ENCODE data around the gene PBX3. TPM values are rescaled to one million over a fixed set of nuclear protein-coding genes. Genes with fewer than 3 reads are reported as not detected.

PBX3 gene
- total and polyA plus RNA-seq, 9 of the 15 experiments (the other 6 are each of a cell fraction or from before 2014, with no cell fraction given): 0.14 to 5.8 (median 0.92) TPM

- Histone ChIP-seq H3K9me1 (ENCODE audit: control insufficient read depth, insufficient read depth, low read length) (no peaks in the 10 kb centered on the region), H3K4me2 (ENCODE audit: insufficient read depth, low read length) (no peak overlapping the region), H3K9ac (ENCODE audit: insufficient read depth in 1 of 2, low read depth in 2 of 2, low read length in 2 of 2) (no peak overlapping the region), H3K36me3 (ENCODE audit: control insufficient read depth, insufficient read depth, low read length) (no peaks in the 10 kb centered on the region), H3K79me2 (ENCODE audit: control insufficient read depth, insufficient read depth, low read length) (no peaks in the 10 kb centered on the region), H3K9me3 (replicated peaks; ENCODE audit: control insufficient read depth, insufficient read depth, low read depth, low read length) (no peaks in the 10 kb centered on the region), H2AFZ (ENCODE audit: low read depth, low read length) (no peak overlapping the region), H3K4me3 (no peak overlapping the region), H3K27me3 (ENCODE audit: control insufficient read depth in 2 of 2, insufficient read depth in 2 of 2, low read length in 2 of 2) (no peaks in the 10 kb centered on the region), H4K20me1 (replicated peaks; ENCODE audit: control insufficient read depth, insufficient read depth, low read length) (no peaks in the 10 kb centered on the region), H3K27ac (ENCODE audit: extremely low read depth, low read depth, low read length) (no peak overlapping the region), H3K4me1 (replicated peaks in 1 of 2; ENCODE audit: control insufficient read depth in 2 of 2, insufficient read depth in 2 of 2, low read length in 2 of 2) (no peaks in the 10 kb centered on the region)
- FAIRE-seq (no peak), DNase-seq (ENCODE audit: extremely low read depth in 1 of 4, low spot score in 3 of 4) (no peak), ATAC-seq (no peak)
- intact Hi-C loops (cut with micrococcal nuclease): no loop called here
- no peak for TF ChIP-seq ZNF740 (CRISPR knock-in tag; IDR thresholded peaks at IDR 0.05)
- no peak for TF ChIP-seq ZNF740 (tag; IDR thresholded peaks at IDR 0.05)
- TF ChIP-seq EP400 (IDR thresholded peaks at IDR 0.05): no peak
- no peak for TF ChIP-seq ZKSCAN1 (IDR thresholded peaks at IDR 0.05; ENCODE audit: low read depth, low read length)
- peak; percentile 42 for TF ChIP-seq MEIS2 (IDR thresholded peaks at IDR 0.05; ENCODE audit: partially characterized antibody)
- no peak for TF ChIP-seq CTBP1 (IDR thresholded peaks at IDR 0.05; ENCODE audit: borderline replicate concordance)
- TF ChIP-seq, protein P1, sequence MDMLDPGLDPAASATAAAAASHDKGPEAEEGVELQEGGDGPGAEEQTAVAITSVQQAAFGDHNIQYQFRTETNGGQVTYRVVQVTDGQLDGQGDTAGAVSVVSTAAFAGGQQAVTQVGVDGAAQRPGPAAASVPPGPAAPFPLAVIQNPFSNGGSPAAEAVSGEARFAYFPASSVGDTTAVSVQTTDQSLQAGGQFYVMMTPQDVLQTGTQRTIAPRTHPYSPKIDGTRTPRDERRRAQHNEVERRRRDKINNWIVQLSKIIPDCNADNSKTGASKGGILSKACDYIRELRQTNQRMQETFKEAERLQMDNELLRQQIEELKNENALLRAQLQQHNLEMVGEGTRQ (CRISPR knock-in tag; IDR thresholded peaks at IDR 0.05): no peak
- TF ChIP-seq PKNOX1 (IDR thresholded peaks at IDR 0.05): peak; percentile 61
- TF ChIP-seq MXI1 (IDR thresholded peaks at IDR 0.05; ENCODE audit: low read depth, low read length): no peak
- TF ChIP-seq ZNF140 (CRISPR knock-in tag; IDR thresholded peaks at IDR 0.05): no peak
- no peak for TF ChIP-seq RBM39 (optimal IDR thresholded peaks at IDR 0.05; ENCODE audit: low read depth, low read length)
- no peak for TF ChIP-seq PBX2 (CRISPR knock-in tag; IDR thresholded peaks at IDR 0.05; ENCODE audit: low read depth)
- TF ChIP-seq PBX2 (tag; conservative IDR thresholded peaks at IDR 0.05; ENCODE audit: low read depth): peak; percentile 32; the same call in 1 of the 2 replicates
- no peak for TF ChIP-seq NCOA6 (IDR thresholded peaks at IDR 0.05)
- in situ Hi-C loops (cut with MboI): no loop called here
- no TSS peak for BruUV-seq (replicated peaks)
- CTCF ChIA-PET (ENCODE audit: low intra/inter-chr PET ratio): no interaction called here
- 4% methylated on average over 4 of the region's 4 CpGs for WGBS (ENCODE audit: insufficient coverage, low coverage, missing lambda C conversion rate)
- POLR2A ChIA-PET: no interaction called here
Measured at GRCh38 chr9:125774106-125774505, 26.9 kb downstream of the PBX3 start.
